IMR-90 (cell line): ENCODE measurements around the gene QPRT. TPM values are rescaled to one million over a fixed set of nuclear protein-coding genes. Genes with fewer than 3 reads are reported as not detected.

Source experiments
- ATAC-seq: fragments of 200-7000 bp; cut with Tn5 transposase; 2 replicates; pipeline ENCODE4 v1.9.1; 2020; ENCODE audit warnings: low read depth, mild to moderate bottlenecking, moderate library complexity
- BruUV-seq: library from RNA; stranded (reverse); fragments of 400-500 nt; replicated peaks from 2 replicates; lab custom pipeline; 2021; lab: Mats Ljungman, UMichigan
- CTCF ChIA-PET: fragments of 300-600 bp; formaldehyde crosslinking; extraction: SDS; loops from one replicate; lab custom pipeline; 2021; ENCODE audit warnings: antibody characterized with exemption; lab: Yijun Ruan, JAX
- POLR2A ChIA-PET: fragments of 300-600 bp; sonication (Branson Sonifier 250); formaldehyde crosslinking; loops from one replicate; lab custom pipeline; 2022; ENCODE audit warnings: antibody characterized with exemption; ENCODE audit not compliant: unreplicated experiment; lab: Charles Lee
- DNase-seq: peaks from one replicate; pipeline ENCODE4 v3.0.0; 2013
- H2AFZ ChIP-seq: replicated peaks from 2 replicates; pipeline ENCODE3; 2013; ENCODE audit warnings: low read length, mild to moderate bottlenecking; ENCODE audit not compliant: poor library complexity
- H2AK5ac ChIP-seq: 2 replicates; pipeline ENCODE4 v1.6.1; 2013; ENCODE audit warnings: low read depth, low read length, inconsistent platforms
- H2AK9ac ChIP-seq: replicated peaks from 2 replicates; pipeline ENCODE3; 2013; ENCODE audit warnings: mild to moderate bottlenecking, low read depth, low read length, moderate library complexity; ENCODE audit not compliant: poor library complexity
- H2BK120ac ChIP-seq: 2 replicates; pipeline ENCODE4 v1.6.1; 2013; ENCODE audit warnings: low read depth, low read length, inconsistent platforms
- H2BK15ac ChIP-seq: 3 replicates; pipeline ENCODE4 v1.6.1; 2013; ENCODE audit warnings: low read depth, low read length, inconsistent platforms
- H2BK20ac ChIP-seq: 2 replicates; pipeline ENCODE4 v1.6.1; 2013; ENCODE audit warnings: low read depth, mild to moderate bottlenecking, inconsistent platforms, low read length, moderate library complexity
- H2BK5ac ChIP-seq: 2 replicates; pipeline ENCODE4 v1.6.1; 2013; ENCODE audit warnings: mild to moderate bottlenecking, low read depth, low read length, inconsistent platforms; ENCODE audit not compliant: poor library complexity, severe bottlenecking
- H3K14ac ChIP-seq: replicated peaks from 2 replicates; pipeline ENCODE4 v1.6.1; 2013; ENCODE audit warnings: low read depth, low read length, inconsistent platforms
- H3K18ac ChIP-seq: 2 replicates; pipeline ENCODE4 v1.6.1; 2013; ENCODE audit warnings: low read depth, low read length, control low read depth
- H3K23ac ChIP-seq: 2 replicates; pipeline ENCODE4 v1.6.1; 2013; ENCODE audit warnings: low read depth, low read length, inconsistent platforms
- H3K27ac ChIP-seq: 2 replicates; pipeline ENCODE4 v1.5.1; 2013; ENCODE audit warnings: mild to moderate bottlenecking, control low read depth, low read length; ENCODE audit not compliant: insufficient read depth
- H3K27me3 ChIP-seq: 2 replicates; pipeline ENCODE4 v1.6.1; 2013; ENCODE audit warnings: low read length; ENCODE audit not compliant: control insufficient read depth, insufficient read depth
- H3K36me3 ChIP-seq: 2 replicates; pipeline ENCODE4 v1.6.1; 2013; ENCODE audit warnings: low read length, mixed read lengths; ENCODE audit not compliant: control insufficient read depth, insufficient read depth
- H3K4ac ChIP-seq: 2 replicates; pipeline ENCODE4 v1.6.1; 2013; ENCODE audit warnings: low read depth, low read length, inconsistent platforms
- H3K4me1 ChIP-seq: 2 replicates; pipeline ENCODE4 v1.6.1; 2013; ENCODE audit warnings: low read length, mixed read lengths; ENCODE audit not compliant: control insufficient read depth, insufficient read depth
- H3K4me2 ChIP-seq: 2 replicates; pipeline ENCODE4 v1.6.1; 2013; ENCODE audit warnings: low read depth, mild to moderate bottlenecking, control low read depth, low read length, moderate library complexity
- H3K4me3 ChIP-seq: 2 replicates; pipeline ENCODE4 v1.5.1; 2013; ENCODE audit warnings: low read depth, mild to moderate bottlenecking, control low read depth, low read length, moderate library complexity; ENCODE audit not compliant: insufficient read depth
- H3K56ac ChIP-seq: 2 replicates; pipeline ENCODE4 v1.6.1; 2013; ENCODE audit warnings: low read length, inconsistent platforms; ENCODE audit not compliant: insufficient read depth; ENCODE audit errors: extremely low read depth
- H3K79me1 ChIP-seq, 2 experiments: 2 replicates each; pipeline ENCODE4 v1.6.1; 2013; ENCODE audit warnings: low read length in 2 of 2, inconsistent platforms in 1 of 2, low read depth in 1 of 2
- H3K9ac ChIP-seq: 2 replicates; pipeline ENCODE4 v1.6.1; 2013; ENCODE audit warnings: low read depth, low read length, control low read depth
- H3K9me1 ChIP-seq: 2 replicates; pipeline ENCODE4 v1.6.1; 2013; ENCODE audit warnings: low read length, inconsistent platforms; ENCODE audit not compliant: insufficient read depth
- H3K9me3 ChIP-seq: 2 replicates; pipeline ENCODE4 v1.6.1; 2013; ENCODE audit warnings: low read length; ENCODE audit not compliant: control insufficient read depth, insufficient read depth
- H4K20me1 ChIP-seq: 2 replicates; pipeline ENCODE4 v1.6.1; 2013; ENCODE audit warnings: low read length, inconsistent platforms; ENCODE audit not compliant: insufficient read depth
- H4K5ac ChIP-seq: 2 replicates; pipeline ENCODE4 v1.6.1; 2013; ENCODE audit warnings: mild to moderate bottlenecking, low read depth, low read length, control low read depth
- H4K8ac ChIP-seq, 2 experiments: 2 replicates each; pipeline ENCODE4 v1.6.1; 2013; ENCODE audit warnings: low read depth in 2 of 2, low read length in 2 of 2, control low read depth in 1 of 2, inconsistent platforms in 1 of 2
- H4K91ac ChIP-seq: 2 replicates; pipeline ENCODE4 v1.6.1; 2013; ENCODE audit warnings: low read depth, low read length, inconsistent platforms; ENCODE audit not compliant: insufficient read depth
- BHLHE40 ChIP-seq: fragments of 150-350 bp; IDR thresholded peaks from 2 replicates; pipeline ENCODE4 v1.6.1; 2016; ENCODE audit warnings: mild to moderate bottlenecking, low read depth, low read length
- MAFK ChIP-seq: IDR thresholded peaks from 2 replicates; pipeline ENCODE4 v1.6.1; 2012; ENCODE audit warnings: low read depth, low read length, improper control_type of control experiment
- MAZ ChIP-seq: IDR thresholded peaks from 2 replicates; pipeline ENCODE4 v1.6.1; 2012; ENCODE audit warnings: low read depth, mild to moderate bottlenecking, low read length, improper control_type of control experiment, moderate library complexity, borderline replicate concordance
- NFE2L2 ChIP-seq: fragments of 150-350 bp; IDR thresholded peaks from 2 replicates; pipeline ENCODE4 v1.6.1; 2016; ENCODE audit warnings: low read depth, mild to moderate bottlenecking, low read length
- WGBS, 2 experiments: methylation state at CpG; one replicate each; pipeline versions ENCODE4 v1.1.5 to v1.1.7; 2013; ENCODE audit warnings: missing lambda C conversion rate in 2 of 2; ENCODE audit not compliant: insufficient read length in 1 of 2; ENCODE audit errors: extremely low coverage in 2 of 2; 5-methylcytosine and 5-hydroxymethylcytosine counted together
- dilution Hi-C: fragments of 300-500 bp; cut with HindIII; formaldehyde crosslinking; loops from one replicate; pipeline ENCODE4 v1.14.3; 2018; ENCODE audit warnings: low sequenced_read_pairs; ENCODE audit not compliant: unreplicated experiment
- in situ Hi-C: fragments of 300-500 bp; cut with MboI; formaldehyde crosslinking; loops from 3 replicates; pipeline ENCODE4 v1.14.3; 2019; ENCODE audit warnings: low sequenced_read_pairs, inconsistent platforms, mixed read lengths
- intact Hi-C: fragments of 100-400 bp; cut with micrococcal nuclease; formaldehyde crosslinking; loops from 2 replicates; pipeline ENCODE4 v1.10.0; 2022
- polyA plus RNA-seq, 3 experiments: library from polyadenylated mRNA; depleted of rRNA; stranded (reverse); fragments of >200 nt; gene quantifications; 2 replicates each; pipeline ENCODE4 v1.2.3, GENCODE V29; 2012; ENCODE audit warnings: low replicate concordance in 1 of 3
- total RNA-seq: library from RNA; depleted of rRNA; stranded (reverse); fragments of >200 nt; gene quantifications from 2 replicates; pipeline ENCODE4 v1.2.3, GENCODE V29; 2012
- TF ChIP-seq, protein P1 (sequence below): conservative IDR thresholded peaks from 2 replicates; pipeline ENCODE4 v1.5.1; 2012; ENCODE audit warnings: mild to moderate bottlenecking, low read depth, low read length, improper control_type of control experiment

Gene QPRT
- total and polyA plus RNA-seq, 2 of the 4 experiments (the other 2 are of a cell fraction), result 3.4 to 6.3 TPM

GRCh38 chr16:29667755-29668154, 11.2 kb upstream of the QPRT start:
- ChIA-PET POLR2A (no interaction called here), CTCF (no interaction called here)
- H2AK9ac ChIP-seq, result no peak overlapping the region
- ATAC-seq (no peak), DNase-seq (no peak)
- no TSS peak for BruUV-seq
- no peak overlapping the region for H4K91ac ChIP-seq
- H3K4me3 ChIP-seq, result no peak overlapping the region
- TF ChIP-seq BHLHE40 (no peak), MAFK (no peak), MAZ (no peak), NFE2L2 (no peak)
- TF ChIP-seq, protein P1, sequence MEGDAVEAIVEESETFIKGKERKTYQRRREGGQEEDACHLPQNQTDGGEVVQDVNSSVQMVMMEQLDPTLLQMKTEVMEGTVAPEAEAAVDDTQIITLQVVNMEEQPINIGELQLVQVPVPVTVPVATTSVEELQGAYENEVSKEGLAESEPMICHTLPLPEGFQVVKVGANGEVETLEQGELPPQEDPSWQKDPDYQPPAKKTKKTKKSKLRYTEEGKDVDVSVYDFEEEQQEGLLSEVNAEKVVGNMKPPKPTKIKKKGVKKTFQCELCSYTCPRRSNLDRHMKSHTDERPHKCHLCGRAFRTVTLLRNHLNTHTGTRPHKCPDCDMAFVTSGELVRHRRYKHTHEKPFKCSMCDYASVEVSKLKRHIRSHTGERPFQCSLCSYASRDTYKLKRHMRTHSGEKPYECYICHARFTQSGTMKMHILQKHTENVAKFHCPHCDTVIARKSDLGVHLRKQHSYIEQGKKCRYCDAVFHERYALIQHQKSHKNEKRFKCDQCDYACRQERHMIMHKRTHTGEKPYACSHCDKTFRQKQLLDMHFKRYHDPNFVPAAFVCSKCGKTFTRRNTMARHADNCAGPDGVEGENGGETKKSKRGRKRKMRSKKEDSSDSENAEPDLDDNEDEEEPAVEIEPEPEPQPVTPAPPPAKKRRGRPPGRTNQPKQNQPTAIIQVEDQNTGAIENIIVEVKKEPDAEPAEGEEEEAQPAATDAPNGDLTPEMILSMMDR, result no peak
- H2BK120ac ChIP-seq, result no peak overlapping the region
- H3K56ac ChIP-seq, result no peak overlapping the region
- dilution Hi-C loops, result no loop called here
- no peak overlapping the region for H4K8ac ChIP-seq
- no peak overlapping the region for H3K27ac ChIP-seq
- WGBS, 2 experiments, result 100% methylated on average over 6 of the region's 12 CpGs; no CpG with 5 or more reads in 1 of the 2 experiments
- H3K27me3 ChIP-seq, result peaks cover 12% of the 10 kb centered on the region; the same call in 1 of the 2 replicates
- no peak overlapping the region for H3K18ac ChIP-seq
- H3K9me3 ChIP-seq, result no peaks in the 10 kb centered on the region
- H2AK5ac ChIP-seq, result no peak overlapping the region
- intact Hi-C loops, result no loop called here
- no peak overlapping the region for H2BK5ac ChIP-seq
- no peaks in the 10 kb centered on the region for H3K36me3 ChIP-seq
- H3K23ac ChIP-seq, result no peak overlapping the region
- H3K4me2 ChIP-seq, result no peak overlapping the region
- no peaks in the 10 kb centered on the region; the same call in 1 of the 2 replicates for H3K4me1 ChIP-seq
- in situ Hi-C loops, result no loop called here
- H2BK20ac ChIP-seq, result no peak overlapping the region
- H3K9me1 ChIP-seq, result peaks cover 2% of the 10 kb centered on the region; the same call in 1 of the 2 replicates
- H4K5ac ChIP-seq, result no peak overlapping the region
- H2AFZ ChIP-seq, result no peak overlapping the region
- H3K14ac ChIP-seq, result no peak overlapping the region
- no peaks in the 10 kb centered on the region for H4K20me1 ChIP-seq
- no peaks in the 10 kb centered on the region for H3K79me1 ChIP-seq
- no peak overlapping the region for H3K9ac ChIP-seq
- H3K4ac ChIP-seq, result no peak overlapping the region
- H2BK15ac ChIP-seq, result no peak overlapping the region
